ENCODE results near the gene PDGFA. TPM values are rescaled to one million over a fixed set of nuclear protein-coding genes. Genes with fewer than 3 reads are reported as not detected.

Gene PDGFA
- total RNA-seq, 1 donor from 2014 or later, result 31.2 TPM

- no peak for DNase-seq (ENCODE audit: extremely low spot score in 2 of 2)
- H3K9me3 ChIP-seq, result no peaks in the 10 kb centered on the region
- no peak overlapping the region for H3K27ac ChIP-seq
- peaks cover 16% of the 10 kb centered on the region for H3K4me1 ChIP-seq
- H3K36me3 ChIP-seq, result no peaks in the 10 kb centered on the region
- no peaks in the 10 kb centered on the region for H3K27me3 ChIP-seq
- TF ChIP-seq CTCF (IDR thresholded peaks at IDR 0.05) (no peak), POLR2A (IDR thresholded peaks at IDR 0.05) (no peak), POLR2AphosphoS5 (IDR thresholded peaks at IDR 0.05; ENCODE audit: insufficient read depth in 1 of 2, low read depth in 1 of 2) (no peak)
- intact Hi-C loops (cut with DNase I), result no loop called here
- no peak overlapping the region for H3K4me3 ChIP-seq
These were observed 58.6 kb downstream of the PDGFA start for GRCh38 chr7:461117-461452.

- TF ChIP-seq POLR2AphosphoS5 (IDR thresholded peaks at IDR 0.05; ENCODE audit: insufficient read depth in 1 of 2, low read depth in 1 of 2), result no peak
- no peak for TF ChIP-seq POLR2A (IDR thresholded peaks at IDR 0.05)
- no peak for TF ChIP-seq CTCF (IDR thresholded peaks at IDR 0.05)
- DNase-seq (ENCODE audit: extremely low spot score in 2 of 2), result no peak
- Histone ChIP-seq H3K27ac (no peak overlapping the region), H3K4me3 (no peak overlapping the region), H3K4me1 (peaks cover 17% of the 10 kb centered on the region), H3K36me3 (no peaks in the 10 kb centered on the region), H3K9me3 (no peaks in the 10 kb centered on the region), H3K27me3 (no peaks in the 10 kb centered on the region)
- intact Hi-C loops (cut with DNase I), result no loop called here
These were observed 59.1 kb downstream of the PDGFA start for GRCh38 chr7:460374-461116.

GRCh38 chr7:459584-460373, 59.9 kb downstream of the PDGFA start:
- TF ChIP-seq POLR2AphosphoS5 (IDR thresholded peaks at IDR 0.05; ENCODE audit: insufficient read depth in 1 of 2, low read depth in 1 of 2), result no peak
- no peak for TF ChIP-seq POLR2A (IDR thresholded peaks at IDR 0.05)
- TF ChIP-seq CTCF (IDR thresholded peaks at IDR 0.05), result no peak
- Histone ChIP-seq H3K4me3 (no peak overlapping the region), H3K4me1 (peaks cover 12% of the 10 kb centered on the region), H3K27me3 (no peaks in the 10 kb centered on the region), H3K27ac (no peak overlapping the region), H3K9me3 (no peaks in the 10 kb centered on the region), H3K36me3 (no peaks in the 10 kb centered on the region)
- no peak for DNase-seq (ENCODE audit: extremely low spot score in 2 of 2)
- intact Hi-C loops (cut with DNase I), result no loop called here

GRCh38 chr7:458511-459245, 61.0 kb downstream of the PDGFA start:
- H3K4me3 ChIP-seq, result no peak overlapping the region
- H3K36me3 ChIP-seq, result no peaks in the 10 kb centered on the region
- no peaks in the 10 kb centered on the region for H3K27me3 ChIP-seq
- no peak for DNase-seq (ENCODE audit: extremely low spot score in 2 of 2)
- no peak overlapping the region for H3K27ac ChIP-seq
- intact Hi-C loops (cut with DNase I), result no loop called here
- no peaks in the 10 kb centered on the region for H3K9me3 ChIP-seq
- peaks cover 12% of the 10 kb centered on the region for H3K4me1 ChIP-seq
- TF ChIP-seq CTCF (IDR thresholded peaks at IDR 0.05) (no peak), POLR2AphosphoS5 (IDR thresholded peaks at IDR 0.05; ENCODE audit: insufficient read depth in 1 of 2, low read depth in 1 of 2) (no peak), POLR2A (IDR thresholded peaks at IDR 0.05) (no peak)
